Measurements from ENCODE around the gene AATK.

The AATK gene

GRCh38 chr17:81166033-81166492, at the start of gene AATK:
Gene AATK (minus strand): TSS chr17:81166221. CDS start chr17:81165992, 229 bp downstream.
- no peak for DNase-seq

- no peak for DNase-seq
Measured at GRCh38 chr17:81213978-81214377, 48.0 kb upstream of the AATK start.

GRCh38 chr17:81212365-81212764, 46.3 kb upstream of the AATK start:
- DNase-seq = no peak

DNA sequence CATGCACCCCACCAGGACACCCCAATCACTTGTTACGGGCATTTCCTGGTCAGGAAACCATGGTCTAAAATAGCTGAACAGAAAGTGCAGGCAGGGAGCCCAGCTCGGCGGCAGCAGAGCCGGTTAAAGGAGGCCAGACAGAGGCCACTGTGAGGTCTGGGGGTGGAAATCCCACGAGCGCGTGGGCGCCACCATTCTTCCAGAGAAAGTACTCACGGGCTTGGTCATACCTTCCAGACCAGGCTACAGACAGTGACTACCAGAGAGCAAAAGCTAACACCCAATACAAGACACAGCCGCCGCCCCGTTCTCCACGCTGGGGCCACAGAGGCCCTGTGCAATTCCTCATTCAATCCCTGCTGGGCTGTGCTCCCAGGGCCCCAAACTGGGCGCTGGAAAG, 44.8 kb upstream of the AATK start:
- no peak for DNase-seq

- no peak for DNase-seq
Measured at GRCh38 chr17:81210466-81210865, 44.4 kb upstream of the AATK start.

- DNase-seq = no peak
Measured at GRCh38 chr17:81209141-81209540, 43.1 kb upstream of the AATK start.

DNA sequence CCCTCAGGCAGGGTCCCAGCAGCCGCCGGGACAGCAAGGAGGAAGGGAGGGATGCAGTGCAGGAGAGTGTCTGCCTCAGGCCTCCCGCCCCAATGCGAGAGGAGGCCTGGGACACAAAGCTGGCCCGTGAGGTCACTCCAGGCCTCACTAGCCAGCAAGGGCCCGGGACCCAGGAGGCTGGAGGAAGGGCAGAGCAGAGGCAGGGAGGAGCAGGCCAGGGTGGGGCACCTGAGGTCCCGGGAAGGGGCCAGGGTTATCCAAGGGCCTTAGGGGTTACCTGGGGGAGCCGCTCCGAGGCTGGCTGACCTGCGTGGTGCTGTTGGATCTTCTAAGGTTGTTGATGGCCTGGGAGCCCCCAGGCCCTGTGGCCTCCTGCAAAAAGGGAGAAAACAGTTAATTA, 42.6 kb upstream of the AATK start:
- DNase-seq = no peak

GRCh38 chr17:81207610-81208581, 41.9 kb upstream of the AATK start:
- no peak for DNase-seq

DNA sequence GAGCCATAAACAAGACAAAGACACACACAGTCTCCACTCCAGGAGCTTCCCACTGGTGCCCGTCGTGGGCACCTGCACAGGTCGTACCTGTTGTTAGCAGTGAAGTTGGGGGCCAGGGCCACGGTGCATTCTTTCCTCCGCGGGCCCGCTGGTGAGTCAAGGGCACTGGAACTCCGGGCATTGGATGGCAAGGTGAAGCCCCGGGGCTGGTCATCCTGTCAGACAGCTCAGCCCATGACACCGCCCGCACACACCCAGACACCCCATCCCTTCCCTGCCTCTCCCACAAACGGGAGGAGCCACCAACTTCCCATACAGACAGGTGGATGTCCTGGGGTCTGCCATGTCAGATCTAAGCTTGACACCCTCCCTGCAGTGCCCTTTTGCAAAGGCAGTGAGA, 40.6 kb upstream of the AATK start:
- no peak for DNase-seq

- no peak for DNase-seq
Measured at GRCh38 chr17:81206166-81206565, 40.1 kb upstream of the AATK start.

- no peak for DNase-seq
Measured at GRCh38 chr17:81204578-81204977, 38.6 kb upstream of the AATK start.

GRCh38 chr17:81203136-81203535, 37.1 kb upstream of the AATK start:
- no peak for DNase-seq

- DNase-seq = no peak
Measured at GRCh38 chr17:81202318-81202717, 36.3 kb upstream of the AATK start.

- DNase-seq = no peak
Measured at GRCh38 chr17:81200695-81201580, 34.9 kb upstream of the AATK start.

- no peak for DNase-seq
Measured at GRCh38 chr17:81200201-81200600, 34.2 kb upstream of the AATK start.

DNA sequence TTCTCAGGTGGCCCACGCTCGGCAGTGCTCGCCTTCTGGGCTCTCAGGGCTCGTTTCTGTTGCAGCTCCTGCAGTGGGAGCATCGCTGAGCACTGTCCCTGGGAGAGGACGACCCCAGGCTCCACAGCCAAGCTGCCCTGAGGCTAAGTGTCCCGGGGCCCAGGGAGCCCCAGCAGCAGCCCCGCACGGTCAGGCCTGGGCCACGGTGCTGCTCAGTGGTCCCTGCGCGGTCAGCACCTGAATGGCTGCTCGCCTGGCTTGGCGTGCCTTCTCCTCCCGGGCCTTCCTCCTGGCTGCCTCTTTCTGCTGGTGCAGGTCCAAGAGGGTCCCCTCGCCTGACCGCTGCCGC, 33.4 kb upstream of the AATK start:
- no peak for DNase-seq

DNA sequence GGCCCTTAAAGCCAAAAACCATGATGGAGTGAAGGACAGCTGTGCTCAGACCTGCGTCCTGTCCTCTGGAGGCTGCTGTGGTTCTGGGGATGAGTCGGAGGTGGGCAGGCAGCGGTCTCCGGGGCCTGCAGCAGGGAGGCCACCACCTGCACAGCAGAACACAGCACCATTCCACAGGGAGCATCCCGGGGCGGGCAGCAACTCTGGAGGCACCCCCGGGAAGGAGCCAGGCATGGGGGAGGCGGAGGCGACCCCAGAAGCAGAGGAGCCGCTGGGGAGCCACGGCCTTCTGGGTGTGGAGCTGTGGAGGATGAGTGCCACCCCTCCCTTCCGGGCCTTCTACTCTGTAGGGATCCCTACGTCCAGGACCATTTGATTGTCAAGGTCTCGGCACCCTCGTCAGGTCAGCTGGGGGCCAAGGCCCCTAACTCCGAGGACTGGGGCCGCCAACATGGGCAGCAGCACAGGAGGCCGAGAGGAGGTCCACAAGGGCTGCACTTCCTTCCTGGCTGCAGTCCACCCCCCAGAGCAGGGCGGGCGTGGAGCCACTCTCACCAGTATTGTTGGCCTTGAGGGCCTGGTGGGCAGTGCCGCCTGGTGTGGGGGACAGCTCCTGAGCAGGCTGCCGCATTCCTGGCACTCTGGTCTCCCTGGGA, 32.9 kb upstream of the AATK start:
- no peak for DNase-seq

DNA sequence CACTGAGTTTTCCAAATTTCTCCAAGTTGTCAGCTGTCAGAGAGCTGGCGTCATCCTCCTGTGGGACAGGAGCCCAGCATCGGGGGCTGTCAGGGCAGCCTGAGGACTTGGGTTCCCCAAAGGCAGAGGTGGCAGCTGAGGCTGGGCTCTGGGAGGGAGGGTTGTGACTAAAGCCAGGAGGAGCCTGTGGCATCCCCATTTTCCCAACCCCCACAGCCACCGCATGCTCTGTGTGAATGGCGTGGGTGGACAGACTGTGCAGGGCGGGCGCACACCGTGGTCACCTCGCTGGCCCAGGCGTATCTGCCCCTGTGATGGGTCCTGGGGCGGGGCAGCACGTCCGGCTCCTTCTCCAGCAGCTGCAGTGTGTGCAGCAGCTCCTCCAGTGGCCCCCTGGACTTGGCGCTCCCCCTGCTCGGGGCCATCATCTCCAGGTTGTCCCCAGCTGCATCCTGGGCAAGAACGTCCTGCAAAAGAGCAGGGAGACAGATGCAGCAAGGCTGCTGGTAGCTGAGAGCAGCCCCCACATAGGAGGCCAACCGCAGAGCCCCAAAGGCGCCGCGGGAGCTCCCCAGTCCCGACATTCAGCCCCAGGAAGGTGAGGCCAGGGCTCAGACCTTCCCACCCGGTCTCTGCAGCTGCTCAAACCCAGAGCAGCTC, 31.9 kb upstream of the AATK start:
- no peak for DNase-seq

DNA sequence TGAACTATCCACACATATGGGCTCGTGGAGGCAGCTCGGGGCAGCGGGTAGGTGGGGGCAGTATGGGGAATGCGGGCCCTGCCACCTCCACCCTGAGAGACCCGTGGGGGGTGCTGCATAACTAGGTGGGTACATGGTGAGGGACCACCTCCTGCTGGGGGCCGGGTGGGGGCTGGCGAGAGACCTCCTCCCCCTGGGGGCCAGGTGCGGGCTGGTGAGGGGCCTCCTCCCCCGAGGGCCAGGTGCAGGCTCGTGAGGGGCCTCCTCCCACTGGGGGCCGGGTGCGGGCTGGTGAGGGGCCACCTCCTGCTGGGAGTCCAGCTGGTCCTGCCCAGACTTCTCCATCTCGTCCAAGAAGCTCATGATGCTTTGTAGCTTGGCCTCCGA, 31.4 kb upstream of the AATK start:
- DNase-seq = no peak

DNA sequence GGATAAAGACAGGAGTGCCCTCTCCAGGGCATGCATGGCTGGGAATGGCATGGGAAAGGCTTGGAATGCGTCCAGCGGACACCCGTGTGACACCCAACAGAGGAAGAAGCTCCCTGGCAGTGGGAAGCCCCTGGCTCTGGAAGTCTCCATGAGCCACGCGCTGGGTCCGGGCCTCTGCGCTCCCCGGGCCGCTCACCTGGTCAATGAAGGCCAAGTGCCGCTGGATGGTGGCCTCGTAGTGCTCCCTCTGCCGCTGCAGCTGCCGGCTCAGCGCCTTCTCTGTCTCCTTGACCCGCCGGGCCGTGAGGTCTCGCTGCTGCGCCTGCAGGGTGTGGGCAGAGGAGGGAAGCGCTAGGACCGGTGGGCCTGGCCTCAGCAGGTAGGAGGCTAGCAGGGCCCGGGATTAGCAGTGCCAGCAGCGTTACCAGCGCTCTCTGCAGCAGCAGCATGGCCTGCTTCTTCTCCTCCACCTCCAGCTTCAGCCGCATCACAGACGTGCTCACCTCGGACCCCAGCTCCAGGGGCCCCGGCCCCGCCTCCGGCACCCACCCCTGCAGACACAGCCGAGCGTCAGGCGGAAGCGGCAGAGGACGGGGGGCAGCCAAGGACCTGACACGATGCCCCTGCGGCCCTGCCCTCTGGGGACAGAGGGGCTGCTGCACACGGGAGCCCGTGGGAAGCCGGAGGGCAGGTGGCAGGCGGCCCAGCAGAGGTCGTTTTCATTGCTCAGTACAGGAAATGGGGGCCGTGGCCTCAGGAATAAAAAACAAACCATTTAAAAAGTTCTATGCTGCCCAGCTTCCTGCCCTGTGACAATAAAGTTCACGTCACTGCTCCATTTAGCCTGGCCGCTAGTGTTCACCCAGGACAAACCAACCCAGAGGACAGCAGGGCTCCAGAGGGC, 30.7 kb upstream of the AATK start:
- no peak for DNase-seq

- DNase-seq = no peak
Measured at GRCh38 chr17:81195941-81196495, 30.0 kb upstream of the AATK start.

Measured in activated gamma-delta T cell treated with Interleukin-2 at 50 U/mL for 16 hours (primary cell).